Trophoblast cell (in vitro differentiated cells and primary cell): ENCODE measurements around the gene SRGAP3.

Source experiments
- DNase-seq, 2 donors: peaks; one replicate each; pipeline ENCODE4 v3.0.0-alpha.2; 2016
- H2AFZ ChIP-seq: 2 replicates; pipeline ENCODE4 v1.6.1; 2013; ENCODE audit warnings: low read length, moderate library complexity, mild to moderate bottlenecking; ENCODE audit not compliant: insufficient read depth, poor library complexity
- H2AK5ac ChIP-seq: 2 replicates; pipeline ENCODE4 v1.6.1; 2013; ENCODE audit warnings: mild to moderate bottlenecking, low read length
- H2BK120ac ChIP-seq: 2 replicates; pipeline ENCODE4 v1.6.1; 2013; ENCODE audit warnings: low read length, mild to moderate bottlenecking, moderate library complexity; ENCODE audit not compliant: insufficient read depth, poor library complexity
- H2BK12ac ChIP-seq: 2 replicates; pipeline ENCODE4 v1.6.1; 2013; ENCODE audit warnings: mild to moderate bottlenecking, low read length, moderate library complexity
- H2BK5ac ChIP-seq: 2 replicates; pipeline ENCODE4 v1.6.1; 2013; ENCODE audit warnings: low read length, low read depth, moderate library complexity, mild to moderate bottlenecking; ENCODE audit not compliant: poor library complexity
- H3K14ac ChIP-seq: 2 replicates; pipeline ENCODE4 v1.6.1; 2013; ENCODE audit warnings: mild to moderate bottlenecking, low read length
- H3K18ac ChIP-seq: 2 replicates; pipeline ENCODE4 v1.6.1; 2013; ENCODE audit warnings: mild to moderate bottlenecking, low read length
- H3K23ac ChIP-seq: 2 replicates; pipeline ENCODE4 v1.6.1; 2013; ENCODE audit warnings: low read length
- H3K27ac ChIP-seq: 2 replicates; pipeline ENCODE4 v1.5.1; 2013; ENCODE audit warnings: low read depth, mild to moderate bottlenecking, inconsistent platforms, low read length, moderate library complexity
- H3K27me3 ChIP-seq: 2 replicates; pipeline ENCODE4 v1.6.1; 2013; ENCODE audit warnings: inconsistent platforms, mild to moderate bottlenecking, low read length, moderate library complexity; ENCODE audit not compliant: insufficient read depth
- H3K36me3 ChIP-seq, 2 experiments: 1 replicate in 1 of 2; 2 replicates in 1 of 2; pipeline ENCODE4 v1.6.1; 2013; ENCODE audit warnings: low read length in 2 of 2, mild to moderate bottlenecking in 2 of 2, moderate library complexity in 1 of 2; ENCODE audit not compliant: insufficient read depth in 2 of 2, control insufficient read depth in 1 of 2
- H3K4ac ChIP-seq: 2 replicates; pipeline ENCODE4 v1.6.1; 2013; ENCODE audit warnings: low read depth, mild to moderate bottlenecking, low read length, moderate library complexity
- H3K4me1 ChIP-seq, 2 experiments: 1 replicate in 1 of 2; 2 replicates in 1 of 2; pipeline ENCODE4 v1.6.1; 2013; ENCODE audit warnings: low read length in 2 of 2, mild to moderate bottlenecking in 2 of 2, moderate library complexity in 1 of 2; ENCODE audit not compliant: insufficient read depth in 2 of 2, control insufficient read depth in 1 of 2
- H3K4me2 ChIP-seq: 2 replicates; pipeline ENCODE4 v1.6.1; 2013; ENCODE audit warnings: inconsistent platforms, mild to moderate bottlenecking, low read length, moderate library complexity
- H3K4me3 ChIP-seq: 2 replicates; pipeline ENCODE4 v1.5.1; 2013; ENCODE audit warnings: mild to moderate bottlenecking, low read depth, low read length, inconsistent platforms
- H3K79me1 ChIP-seq: one replicate; pipeline ENCODE4 v1.6.1; 2013; ENCODE audit warnings: low read length
- H3K79me2 ChIP-seq: 2 replicates; pipeline ENCODE4 v1.6.1; 2013; ENCODE audit warnings: low read length, mild to moderate bottlenecking; ENCODE audit not compliant: control insufficient read depth, insufficient read depth, poor library complexity
- H3K9ac ChIP-seq: 2 replicates; pipeline ENCODE4 v1.6.1; 2013; ENCODE audit warnings: mild to moderate bottlenecking, low read length
- H3K9me3 ChIP-seq: 2 replicates; pipeline ENCODE4 v1.6.1; 2013; ENCODE audit warnings: low read depth, mild to moderate bottlenecking, control low read depth, inconsistent platforms, low read length; ENCODE audit not compliant: insufficient read depth
- H4K12ac ChIP-seq: 2 replicates; pipeline ENCODE4 v1.6.1; 2013; ENCODE audit warnings: low read depth, mild to moderate bottlenecking, low read length, moderate library complexity
- H4K8ac ChIP-seq: 2 replicates; pipeline ENCODE4 v1.6.1; 2013; ENCODE audit warnings: low read depth, mild to moderate bottlenecking, low read length, moderate library complexity
- H4K91ac ChIP-seq: one replicate; pipeline ENCODE4 v1.6.1; 2013; ENCODE audit warnings: low read depth, mild to moderate bottlenecking, low read length, moderate library complexity
- WGBS: extraction: QIAGEN DNeasy Blood & Tissue Kit; methylation state at CpG from one replicate; pipeline ENCODE4 v1.1.7; 2013; ENCODE audit warnings: missing lambda C conversion rate; ENCODE audit not compliant: insufficient read length, insufficient coverage; ENCODE audit errors: extremely low coverage; 5-methylcytosine and 5-hydroxymethylcytosine counted together

SRGAP3 gene

GRCh38 chr3:8997151-8997550 is 252.3 kb downstream of the SRGAP3 start:
- no peak overlapping the region for H3K14ac ChIP-seq
- no CpG with 5 or more reads among the region's 3 CpGs for WGBS
- no peak overlapping the region for H2BK12ac ChIP-seq
- no peak overlapping the region for H4K12ac ChIP-seq
- no peak overlapping the region for H2BK120ac ChIP-seq
- no peak overlapping the region for H4K91ac ChIP-seq
- H3K18ac ChIP-seq, result no peak overlapping the region
- H3K4me3 ChIP-seq, result no peak overlapping the region
- DNase-seq, result no peak
- no peaks in the 10 kb centered on the region for H3K27me3 ChIP-seq
- H3K4me1 ChIP-seq, result peaks cover 0 to 6% of the 10 kb centered on the region in 2 experiments
- H3K4me2 ChIP-seq, result no peak overlapping the region
- no peaks in the 10 kb centered on the region for H3K79me2 ChIP-seq
- no peak overlapping the region for H2AK5ac ChIP-seq
- H3K9me3 ChIP-seq, result no peaks in the 10 kb centered on the region
- no peak overlapping the region for H3K9ac ChIP-seq
- no peaks in the 10 kb centered on the region for H3K36me3 ChIP-seq
- no peak overlapping the region for H2BK5ac ChIP-seq
- no peaks in the 10 kb centered on the region for H3K79me1 ChIP-seq
- H2AFZ ChIP-seq, result no peak overlapping the region
- no peak overlapping the region for H3K27ac ChIP-seq
- H3K4ac ChIP-seq, result no peak overlapping the region
- H3K23ac ChIP-seq, result no peak overlapping the region
- no peak overlapping the region for H4K8ac ChIP-seq

GRCh38 chr3:8996681-8997121 is 252.7 kb downstream of the SRGAP3 start:
- H2BK120ac ChIP-seq, result no peak overlapping the region
- WGBS, result no CpG with 5 or more reads among the region's 12 CpGs
- H3K36me3 ChIP-seq, result no peaks in the 10 kb centered on the region
- H2BK5ac ChIP-seq, result no peak overlapping the region
- no peaks in the 10 kb centered on the region for H3K9me3 ChIP-seq
- H3K4me1 ChIP-seq, result peaks cover 0 to 8% of the 10 kb centered on the region in 2 experiments
- H2AFZ ChIP-seq, result no peak overlapping the region
- H3K27ac ChIP-seq, result no peak overlapping the region
- H3K18ac ChIP-seq, result no peak overlapping the region
- H3K14ac ChIP-seq, result no peak overlapping the region
- no peak for DNase-seq
- peaks cover under 1% of the 10 kb centered on the region for H3K79me1 ChIP-seq
- H3K27me3 ChIP-seq, result no peaks in the 10 kb centered on the region
- H4K8ac ChIP-seq, result no peak overlapping the region
- no peak overlapping the region for H4K12ac ChIP-seq
- no peak overlapping the region for H3K4ac ChIP-seq
- no peak overlapping the region for H4K91ac ChIP-seq
- H3K4me2 ChIP-seq, result no peak overlapping the region
- H3K9ac ChIP-seq, result no peak overlapping the region
- H3K23ac ChIP-seq, result no peak overlapping the region
- no peak overlapping the region for H2BK12ac ChIP-seq
- no peak overlapping the region for H3K4me3 ChIP-seq
- H2AK5ac ChIP-seq, result no peak overlapping the region
- no peaks in the 10 kb centered on the region for H3K79me2 ChIP-seq

- H3K27ac ChIP-seq, result no peak overlapping the region
- no peak overlapping the region for H2AK5ac ChIP-seq
- H2AFZ ChIP-seq, result no peak overlapping the region
- H2BK120ac ChIP-seq, result no peak overlapping the region
- no peak overlapping the region for H3K18ac ChIP-seq
- no peak overlapping the region for H3K4ac ChIP-seq
- no peak overlapping the region for H3K9ac ChIP-seq
- H3K23ac ChIP-seq, result no peak overlapping the region
- no peaks in the 10 kb centered on the region for H3K36me3 ChIP-seq
- H3K79me1 ChIP-seq, result peaks cover 2% of the 10 kb centered on the region
- no peak overlapping the region for H3K4me3 ChIP-seq
- peaks cover 0 to 12% of the 10 kb centered on the region in 2 experiments for H3K4me1 ChIP-seq
- no peaks in the 10 kb centered on the region for H3K27me3 ChIP-seq
- H4K12ac ChIP-seq, result no peak overlapping the region
- H3K79me2 ChIP-seq, result no peaks in the 10 kb centered on the region
- no peak overlapping the region for H4K8ac ChIP-seq
- H3K14ac ChIP-seq, result no peak overlapping the region
- H3K4me2 ChIP-seq, result no peak overlapping the region
- no peak overlapping the region for H4K91ac ChIP-seq
- no peaks in the 10 kb centered on the region for H3K9me3 ChIP-seq
- no peak for DNase-seq
- no CpG with 5 or more reads among the region's 2 CpGs for WGBS
- no peak overlapping the region for H2BK5ac ChIP-seq
- no peak overlapping the region for H2BK12ac ChIP-seq
Observed at GRCh38 chr3:8996216-8996615, 253.2 kb downstream of the SRGAP3 start.

GRCh38 chr3:8994226-8994625 is 255.2 kb downstream of the SRGAP3 start:
- Histone ChIP-seq H3K23ac (no peak overlapping the region), H3K27ac (no peak overlapping the region), H3K79me2 (peaks cover 4% of the 10 kb centered on the region), H3K18ac (no peak overlapping the region), H2BK12ac (no peak overlapping the region), H3K79me1 (peaks cover 13% of the 10 kb centered on the region), H3K9me3 (no peaks in the 10 kb centered on the region), H3K36me3 (no peaks in the 10 kb centered on the region), H2BK120ac (no peak overlapping the region), H3K14ac (no peak overlapping the region), H3K4me1 (peaks cover 5 to 25% of the 10 kb centered on the region in 2 experiments), H4K8ac (no peak overlapping the region), H3K4ac (no peak overlapping the region), H3K27me3 (no peaks in the 10 kb centered on the region), H3K4me2 (no peak overlapping the region), H2BK5ac (no peak overlapping the region), H2AK5ac (no peak overlapping the region), H3K4me3 (no peak overlapping the region), H4K91ac (no peak overlapping the region), H4K12ac (no peak overlapping the region), H3K9ac (no peak overlapping the region), H2AFZ (no peak overlapping the region)
- WGBS, result no CpG with 5 or more reads among the region's 15 CpGs
- DNase-seq, result no peak
